ENCODE measurements around the gene FANCI.

- TF ChIP-seq CTCF (IDR thresholded peaks at IDR 0.05) (no peak), POLR2A (IDR thresholded peaks at IDR 0.05) (no peak)
These were observed 94.3 kb downstream of the FANCI start for GRCh38 chr15:89338036-89338435.
